NCI-H128 (cell line): ENCODE results near the gene DNAH1.

Experiments used
- DNase-seq: peaks from one replicate; lab custom pipeline; 2025; ENCODE audit not compliant: unreplicated experiment; lab: John Stamatoyannopoulos, UW

Gene DNAH1

DNA sequence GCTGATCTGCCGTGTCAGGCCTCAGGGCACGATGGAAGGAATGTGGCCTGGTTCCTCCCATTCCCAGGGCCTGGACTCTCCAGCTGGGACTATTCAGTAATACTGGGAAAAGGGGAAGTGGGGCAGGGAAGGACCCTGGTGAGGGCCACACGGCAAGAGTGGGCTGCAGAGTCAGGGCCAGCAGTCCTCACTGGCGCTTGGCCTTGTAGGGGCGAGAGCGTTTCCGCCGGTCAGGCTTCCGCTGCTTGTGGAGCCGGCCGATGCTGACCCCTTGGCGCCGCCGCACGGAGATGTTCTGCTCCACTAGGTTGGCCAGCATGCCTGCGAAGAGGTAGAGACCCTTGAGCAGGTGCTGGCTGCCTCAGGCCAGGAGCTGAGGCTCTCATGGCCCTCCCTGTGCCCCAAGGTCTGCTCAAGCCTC lies 86.0 kb downstream of the DNAH1 start:
- DNase-seq = no peak

DNA sequence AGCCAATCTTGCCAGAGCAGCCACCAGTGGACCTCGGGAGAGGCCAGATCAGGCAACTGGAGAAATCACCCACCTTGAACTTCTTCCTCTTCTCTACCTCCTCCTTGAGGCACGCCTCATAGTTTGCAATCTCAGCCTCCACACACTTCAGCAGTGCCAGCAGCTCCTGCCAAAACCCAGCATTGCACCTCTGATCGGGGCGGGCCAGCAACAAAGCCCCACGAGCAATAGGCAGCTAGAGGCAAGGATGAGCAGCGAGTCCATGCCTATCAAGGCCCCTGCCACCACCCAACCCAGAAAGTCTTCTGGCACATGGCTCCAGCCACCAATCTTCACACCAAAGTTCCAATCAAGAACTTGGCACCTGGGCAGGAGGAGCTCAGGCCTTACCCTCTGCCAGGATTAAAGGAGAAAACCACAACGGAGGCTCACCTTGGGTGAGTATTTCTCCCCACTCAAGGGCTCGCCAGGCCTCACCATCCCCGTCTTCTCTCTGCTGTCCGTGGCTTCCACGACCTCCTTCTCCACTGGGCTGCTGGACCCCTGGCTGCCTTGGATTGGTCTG lies 86.7 kb downstream of the DNAH1 start:
- no peak for DNase-seq

GRCh38 chr3:52403271-52403841 lies 87.2 kb downstream of the DNAH1 start:
- DNase-seq = no peak

DNA sequence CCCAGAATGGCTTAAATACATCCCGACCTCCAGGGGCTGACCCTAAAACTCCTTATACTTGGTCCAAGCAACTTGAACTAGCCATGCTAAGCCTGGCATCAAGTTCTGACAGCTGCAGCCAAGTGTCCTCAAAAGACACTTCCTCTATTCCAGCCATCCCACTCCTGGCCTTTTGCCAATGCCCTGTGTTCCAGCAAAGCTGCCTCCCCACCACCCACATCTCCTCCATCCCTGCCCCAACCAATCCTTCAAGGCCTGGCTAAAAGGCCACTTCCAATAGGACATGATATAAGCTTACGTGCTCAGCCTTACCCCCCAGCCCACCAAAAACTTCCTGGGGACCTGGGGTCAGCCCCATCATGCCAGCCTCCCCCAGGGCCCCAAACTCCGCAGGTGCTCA lies 87.8 kb downstream of the DNAH1 start:
- DNase-seq = no peak

GRCh38 chr3:52404391-52404790 lies 88.3 kb downstream of the DNAH1 start:
- DNase-seq = no peak

- no peak for DNase-seq
Measured at GRCh38 chr3:52405066-52405465, 88.9 kb downstream of the DNAH1 start.

DNA sequence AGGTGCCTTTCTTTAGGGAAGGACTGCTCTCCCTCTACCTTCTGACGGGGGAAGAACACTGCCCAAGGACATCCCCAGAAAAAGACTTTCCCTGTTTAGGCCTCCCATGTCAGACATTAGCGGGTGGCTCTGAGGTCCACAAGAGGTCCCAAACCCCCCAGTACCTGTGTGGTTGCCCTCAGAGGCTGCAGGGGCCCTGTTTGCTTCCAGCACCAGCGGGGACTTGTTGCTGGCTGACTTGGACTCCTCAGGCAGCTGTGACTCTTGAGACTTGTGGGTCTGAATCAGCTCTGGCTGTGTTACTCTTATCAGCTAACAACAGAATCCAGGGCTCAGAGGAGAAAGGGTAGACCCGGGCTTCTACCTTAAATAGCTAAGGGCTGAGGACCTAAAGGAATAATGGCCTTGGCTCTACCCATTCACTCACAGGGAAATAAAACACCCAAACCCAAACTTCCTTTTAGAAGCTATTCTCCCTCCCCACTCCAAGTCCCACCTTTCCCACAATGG lies 89.5 kb downstream of the DNAH1 start:
- no peak for DNase-seq

- DNase-seq = no peak
Measured at GRCh38 chr3:52406231-52406661, 90.1 kb downstream of the DNAH1 start.

- DNase-seq = no peak
Measured at GRCh38 chr3:52406791-52407510, 90.8 kb downstream of the DNAH1 start.

- DNase-seq = no peak
Measured at GRCh38 chr3:52407779-52408178, 91.7 kb downstream of the DNAH1 start.

DNA sequence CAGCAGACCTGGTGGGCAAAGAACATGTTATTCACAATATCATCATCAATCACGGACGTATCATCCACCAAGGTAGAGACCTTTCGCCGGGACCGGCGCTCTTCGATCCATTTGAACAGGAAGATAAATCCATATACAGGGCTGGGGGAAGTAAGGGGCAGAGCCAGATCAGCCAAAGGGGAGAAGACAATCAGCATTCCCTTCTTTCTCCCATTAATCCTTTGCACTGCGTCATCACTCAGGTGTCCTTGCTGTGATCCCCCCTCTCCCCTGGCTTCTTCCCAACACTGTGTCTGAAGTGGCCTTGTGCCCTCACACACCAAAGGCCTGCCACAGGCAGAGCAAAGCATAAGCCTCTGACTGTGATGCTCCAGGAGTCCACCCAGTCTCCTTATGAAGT lies 92.3 kb downstream of the DNAH1 start:
- no peak for DNase-seq

DNA sequence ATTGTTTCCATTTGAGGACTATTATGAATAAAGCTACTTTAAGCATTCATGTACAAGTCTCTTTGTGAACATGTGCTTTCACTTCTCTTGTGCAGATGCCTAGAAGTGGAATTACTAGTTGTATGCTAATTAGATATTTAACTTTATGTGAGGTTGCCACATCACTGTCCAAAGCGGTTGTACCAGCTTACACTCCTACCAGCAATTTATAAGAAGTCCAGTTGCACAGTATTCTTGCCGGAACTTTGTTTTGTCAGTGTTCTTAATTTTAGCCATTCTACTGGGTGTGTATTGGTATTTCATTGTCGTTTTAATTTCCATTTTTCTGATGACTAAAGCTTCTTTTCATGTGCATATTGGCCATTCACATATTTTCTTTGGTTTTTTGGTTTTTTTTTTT lies 99.7 kb downstream of the DNAH1 start:
- no peak for DNase-seq

DNA sequence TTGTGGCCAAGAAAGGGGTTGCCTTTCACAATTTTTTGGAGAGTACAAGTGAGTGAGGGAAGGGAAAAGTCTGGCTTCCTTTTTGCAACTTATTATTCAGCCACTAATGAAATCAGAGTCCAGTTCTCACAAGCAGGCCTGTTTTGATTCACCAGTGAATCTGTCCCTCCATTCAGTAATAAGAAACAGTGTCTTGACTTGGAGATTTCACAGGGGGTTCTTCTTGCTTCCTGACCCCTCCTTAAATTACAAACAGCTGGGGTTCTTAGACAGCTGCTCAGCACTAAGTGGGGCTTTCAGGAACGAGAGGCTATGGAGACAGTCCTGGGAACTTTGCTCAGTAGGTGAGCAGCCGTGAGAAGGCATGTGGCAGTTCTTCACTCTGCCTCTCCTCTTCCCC lies 104.3 kb downstream of the DNAH1 start:
- DNase-seq = no peak

DNA sequence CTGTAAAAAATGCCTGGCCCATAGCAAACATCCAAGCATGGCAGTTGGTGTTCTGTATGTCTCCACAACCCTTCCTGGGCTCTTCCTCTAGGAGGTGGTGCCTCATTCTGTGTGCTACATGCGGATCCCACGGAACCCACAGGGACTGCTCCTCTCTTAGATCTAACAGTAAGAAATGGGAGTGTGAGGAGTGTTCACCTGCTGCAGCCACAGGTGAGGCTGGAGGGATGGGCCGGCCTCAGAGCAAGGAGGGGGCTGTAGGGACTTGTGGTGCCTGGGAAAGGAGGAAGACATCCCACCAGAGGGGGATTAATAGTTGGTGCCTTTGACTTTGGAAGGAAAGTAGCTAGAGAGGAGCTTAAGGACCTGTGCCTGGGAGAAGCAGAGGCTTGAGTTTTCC lies 106.5 kb downstream of the DNAH1 start:
- no peak for DNase-seq

- no peak for DNase-seq
Measured at GRCh38 chr3:52423173-52423572, 107.1 kb downstream of the DNAH1 start.

- no peak for DNase-seq
Measured at GRCh38 chr3:52428151-52429005, 112.3 kb downstream of the DNAH1 start.

- DNase-seq = no peak
Measured at GRCh38 chr3:52429031-52429430, 112.9 kb downstream of the DNAH1 start.

GRCh38 chr3:52429779-52430415 lies 113.8 kb downstream of the DNAH1 start:
- no peak for DNase-seq

GRCh38 chr3:52430416-52430810 lies 114.3 kb downstream of the DNAH1 start:
- DNase-seq = no peak

DNA sequence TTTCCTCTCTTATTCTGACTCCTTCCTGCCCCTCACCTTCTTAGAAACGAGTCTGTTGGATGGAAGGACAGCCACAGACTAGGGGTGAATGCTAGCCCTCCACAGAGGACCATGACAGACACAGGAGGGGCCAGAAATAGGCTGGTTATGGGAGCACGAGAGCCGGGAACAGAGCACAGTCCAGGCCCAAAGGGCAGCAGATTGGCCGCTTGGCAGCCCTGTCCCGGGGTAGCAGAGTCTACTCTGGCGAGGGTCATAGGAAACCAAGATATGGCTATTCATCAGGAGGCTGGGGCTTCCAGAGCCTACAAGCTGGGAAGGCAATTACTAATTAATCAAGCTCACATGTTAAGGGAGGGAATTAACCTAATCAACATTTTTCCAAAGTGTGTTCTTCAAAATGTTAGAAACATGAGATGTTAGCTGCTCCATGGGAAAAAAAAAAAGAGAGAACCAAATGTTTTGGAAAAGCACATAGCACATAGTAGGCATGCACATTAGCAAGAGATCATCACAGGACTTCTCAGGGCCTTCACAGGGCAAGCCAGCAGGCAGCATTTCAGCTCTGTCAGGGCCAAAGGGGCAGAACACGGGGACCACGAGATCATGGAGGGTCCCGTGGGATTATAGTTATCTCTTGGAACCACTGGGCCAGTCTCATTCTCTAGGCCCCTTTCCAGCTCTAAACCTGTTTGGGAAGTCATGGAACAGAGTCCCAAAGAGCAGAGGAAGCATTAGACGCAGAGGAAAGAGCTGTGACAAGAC lies 115.5 kb downstream of the DNAH1 start:
- no peak for DNase-seq
